ENCODE results near the gene ELF4. TPM values are rescaled to one million over a fixed set of nuclear protein-coding genes. Genes with fewer than 3 reads are reported as not detected.

ELF4 gene
- total RNA-seq, 1 experiment from 2014 or later = 3.7 TPM

GRCh38 chrX:130055103-130055502, 55.2 kb downstream of the ELF4 start:
- H3K27me3 ChIP-seq (ENCODE audit: control insufficient read depth, insufficient read depth, low read length) = peaks cover 19% of the 10 kb centered on the region
- peak; percentile 58 for DNase-seq
- H3K4me3 ChIP-seq (ENCODE audit: insufficient read depth, low read depth, low read length) = no peak overlapping the region
- H3K36me3 ChIP-seq (replicated peaks; ENCODE audit: control insufficient read depth, insufficient read depth, low read length) = no peaks in the 10 kb centered on the region

DNA sequence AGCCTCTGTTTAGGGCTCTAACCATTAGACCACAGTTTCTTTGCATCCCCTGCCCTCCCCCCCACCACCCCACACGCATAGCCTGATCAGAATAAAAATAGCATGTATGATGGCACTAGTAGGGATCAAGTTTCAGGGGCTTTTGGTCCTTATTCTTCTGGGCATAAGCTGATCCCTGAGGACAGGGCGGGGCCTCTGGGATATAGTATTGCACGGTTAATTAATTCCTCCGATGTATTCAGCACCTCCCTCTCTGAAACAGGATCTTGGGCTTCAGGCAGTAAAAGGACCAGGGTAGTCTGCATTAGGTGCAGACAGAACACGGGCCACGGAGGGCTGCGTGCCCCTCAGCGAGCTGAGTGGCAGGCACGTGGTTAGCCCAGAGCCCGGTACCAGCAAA, 57.1 kb downstream of the ELF4 start:
- Histone ChIP-seq H3K4me3 (ENCODE audit: insufficient read depth, low read depth, low read length) (no peak overlapping the region), H3K27me3 (ENCODE audit: control insufficient read depth, insufficient read depth, low read length) (peaks cover 1% of the 10 kb centered on the region), H3K36me3 (replicated peaks; ENCODE audit: control insufficient read depth, insufficient read depth, low read length) (no peaks in the 10 kb centered on the region)
- no peak for DNase-seq

- Histone ChIP-seq H3K4me3 (ENCODE audit: insufficient read depth, low read depth, low read length) (no peak overlapping the region), H3K27me3 (ENCODE audit: control insufficient read depth, insufficient read depth, low read length) (no peaks in the 10 kb centered on the region), H3K36me3 (replicated peaks; ENCODE audit: control insufficient read depth, insufficient read depth, low read length) (no peaks in the 10 kb centered on the region)
- DNase-seq = no peak
These were observed 59.0 kb downstream of the ELF4 start for GRCh38 chrX:130051176-130051845.

- no peaks in the 10 kb centered on the region for H3K36me3 ChIP-seq (replicated peaks; ENCODE audit: control insufficient read depth, insufficient read depth, low read length)
- no peaks in the 10 kb centered on the region for H3K27me3 ChIP-seq (ENCODE audit: control insufficient read depth, insufficient read depth, low read length)
- no peak overlapping the region for H3K4me3 ChIP-seq (ENCODE audit: insufficient read depth, low read depth, low read length)
- no peak for DNase-seq
These were observed 60.5 kb downstream of the ELF4 start for GRCh38 chrX:130049821-130050220.

- no peak for DNase-seq
These were observed 61.5 kb downstream of the ELF4 start for GRCh38 chrX:130048686-130049222.

GRCh38 chrX:130047416-130047815, 62.9 kb downstream of the ELF4 start:
- no peak for DNase-seq
- no peaks in the 10 kb centered on the region for H3K36me3 ChIP-seq (replicated peaks; ENCODE audit: control insufficient read depth, insufficient read depth, low read length)
- H3K4me3 ChIP-seq (ENCODE audit: insufficient read depth, low read depth, low read length) = no peak overlapping the region

More at GRCh38 chrX:130048686-130049222, 61.5 kb downstream of the ELF4 start:
- Histone ChIP-seq H3K27me3 (ENCODE audit: control insufficient read depth, insufficient read depth, low read length) (no peaks in the 10 kb centered on the region), H3K4me3 (ENCODE audit: insufficient read depth, low read depth, low read length) (no peak overlapping the region), H3K36me3 (replicated peaks; ENCODE audit: control insufficient read depth, insufficient read depth, low read length) (no peaks in the 10 kb centered on the region)

DNA sequence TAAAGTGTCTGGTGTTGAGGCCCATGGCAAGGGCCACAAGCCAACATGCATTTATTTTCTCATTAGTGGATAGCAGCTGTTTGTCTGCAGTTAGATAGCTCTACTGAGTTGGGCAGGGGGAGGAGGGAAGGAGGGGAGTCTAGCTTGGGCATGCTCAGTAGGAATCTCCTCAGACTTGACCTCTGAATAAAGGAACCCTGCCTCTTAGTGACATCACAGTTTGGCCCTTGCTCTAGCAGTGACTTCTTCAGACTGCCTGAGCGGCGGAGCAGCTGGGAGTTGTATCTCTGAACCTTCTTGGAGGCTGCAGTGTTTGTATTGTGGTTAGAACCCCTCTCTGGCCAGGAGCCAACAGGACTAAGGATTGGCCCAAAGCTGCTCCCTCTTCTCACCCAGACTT, 70.5 kb downstream of the ELF4 start:
- H3K36me3 ChIP-seq (replicated peaks; ENCODE audit: control insufficient read depth, insufficient read depth, low read length) = peaks cover 1% of the 10 kb centered on the region
- no peaks in the 10 kb centered on the region for H3K27me3 ChIP-seq (ENCODE audit: control insufficient read depth, insufficient read depth, low read length)
- no peak overlapping the region for H3K4me3 ChIP-seq (ENCODE audit: insufficient read depth, low read depth, low read length)
- DNase-seq = no peak

More at GRCh38 chrX:130047416-130047815, 62.9 kb downstream of the ELF4 start:
- no peaks in the 10 kb centered on the region for H3K27me3 ChIP-seq (ENCODE audit: control insufficient read depth, insufficient read depth, low read length)

- no peaks in the 10 kb centered on the region for H3K27me3 ChIP-seq (ENCODE audit: control insufficient read depth, insufficient read depth, low read length)
- no peak for DNase-seq
- no peak overlapping the region for H3K4me3 ChIP-seq (ENCODE audit: insufficient read depth, low read depth, low read length)
- H3K36me3 ChIP-seq (replicated peaks; ENCODE audit: control insufficient read depth, insufficient read depth, low read length) = peaks cover 1% of the 10 kb centered on the region; the same call in 1 of the 2 replicates
These were observed 76.1 kb downstream of the ELF4 start for GRCh38 chrX:130034178-130034577.

DNA sequence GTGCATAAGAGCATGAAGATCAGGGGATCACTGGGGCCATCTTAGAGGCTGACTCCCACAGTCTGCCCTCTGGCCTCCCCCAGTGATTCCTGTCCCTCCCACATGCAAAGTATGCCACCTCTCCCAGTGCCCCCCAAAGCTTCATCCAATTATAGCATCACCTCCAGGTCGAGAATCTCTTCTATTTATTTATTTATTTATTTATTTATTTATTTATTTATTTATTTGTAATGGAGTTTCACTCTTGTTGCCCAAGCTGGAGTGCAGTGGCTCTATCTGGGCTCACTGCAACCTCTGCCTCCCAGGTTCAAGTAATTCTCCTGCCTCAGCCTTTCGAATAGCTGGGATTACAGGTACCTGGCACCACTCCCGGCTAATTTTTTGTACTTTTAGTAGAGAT, 77.7 kb downstream of the ELF4 start:
- peaks cover 1% of the 10 kb centered on the region; the same call in 1 of the 2 replicates for H3K36me3 ChIP-seq (replicated peaks; ENCODE audit: control insufficient read depth, insufficient read depth, low read length)
- no peak for DNase-seq
- H3K27me3 ChIP-seq (ENCODE audit: control insufficient read depth, insufficient read depth, low read length) = no peaks in the 10 kb centered on the region
- no peak overlapping the region for H3K4me3 ChIP-seq (ENCODE audit: insufficient read depth, low read depth, low read length)

DNA sequence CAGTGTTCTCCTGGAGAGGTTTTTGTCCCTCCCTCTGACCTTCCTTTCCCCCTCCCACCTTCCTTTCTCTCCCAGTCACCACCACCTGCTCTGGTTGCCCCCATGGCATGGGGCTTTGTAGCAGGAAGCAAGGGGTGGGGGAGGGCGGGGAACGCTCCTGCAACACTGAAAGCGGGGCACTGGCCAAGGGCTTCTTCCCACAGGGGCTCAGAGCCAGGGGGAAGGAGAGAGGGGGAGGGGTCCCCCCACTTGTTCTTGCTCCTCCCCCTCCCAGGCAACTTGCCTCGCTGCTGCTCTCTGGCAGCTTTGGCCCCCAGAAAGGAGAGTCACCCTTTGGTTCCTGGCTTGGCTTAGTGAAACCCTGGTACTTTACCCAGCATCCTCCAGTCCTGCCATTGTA, 79.5 kb downstream of the ELF4 start:
- peaks cover under 1% of the 10 kb centered on the region; the same call in 1 of the 2 replicates for H3K36me3 ChIP-seq (replicated peaks; ENCODE audit: control insufficient read depth, insufficient read depth, low read length)
- H3K27me3 ChIP-seq (ENCODE audit: control insufficient read depth, insufficient read depth, low read length) = no peaks in the 10 kb centered on the region
- DNase-seq = peak; percentile 61
- H3K4me3 ChIP-seq (ENCODE audit: insufficient read depth, low read depth, low read length) = no peak overlapping the region

GRCh38 chrX:130028196-130028595, 82.1 kb downstream of the ELF4 start:
- no peaks in the 10 kb centered on the region; the same call in 1 of the 2 replicates for H3K27me3 ChIP-seq (ENCODE audit: control insufficient read depth, insufficient read depth, low read length)
- no peak overlapping the region for H3K4me3 ChIP-seq (ENCODE audit: insufficient read depth, low read depth, low read length)
- H3K36me3 ChIP-seq (replicated peaks; ENCODE audit: control insufficient read depth, insufficient read depth, low read length) = peaks cover 1% of the 10 kb centered on the region; the same call in 1 of the 2 replicates
- peak; percentile 74 for DNase-seq

- H3K4me3 ChIP-seq (ENCODE audit: insufficient read depth, low read depth, low read length) = no peak overlapping the region
- DNase-seq = no peak
- peaks cover 1% of the 10 kb centered on the region; the same call in 1 of the 2 replicates for H3K36me3 ChIP-seq (replicated peaks; ENCODE audit: control insufficient read depth, insufficient read depth, low read length)
- no peaks in the 10 kb centered on the region; the same call in 1 of the 2 replicates for H3K27me3 ChIP-seq (ENCODE audit: control insufficient read depth, insufficient read depth, low read length)
These were observed 82.7 kb downstream of the ELF4 start for GRCh38 chrX:130027569-130027968.

DNA sequence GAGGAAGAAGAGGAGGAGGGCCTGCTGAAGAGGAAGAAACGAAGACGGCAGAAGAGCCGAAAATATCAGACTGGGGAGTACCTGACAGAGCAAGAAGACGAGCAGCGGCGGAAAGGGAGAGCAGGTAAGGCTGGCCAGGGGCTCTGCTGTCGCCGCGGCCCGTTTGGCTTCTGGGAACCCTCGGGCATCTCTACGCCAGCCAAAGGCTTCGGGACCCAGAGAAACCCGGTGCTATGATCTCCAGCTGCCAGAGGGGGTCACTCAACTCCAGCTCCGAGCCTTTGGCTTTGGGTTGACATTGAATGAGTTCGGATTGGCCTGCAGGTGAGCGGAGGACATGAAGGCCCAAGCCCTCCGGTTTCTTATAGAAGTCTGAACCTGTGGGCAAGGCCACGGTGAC, 85.0 kb downstream of the ELF4 start:
- no peak overlapping the region for H3K4me3 ChIP-seq (ENCODE audit: insufficient read depth, low read depth, low read length)
- no peaks in the 10 kb centered on the region; the same call in 1 of the 2 replicates for H3K27me3 ChIP-seq (ENCODE audit: control insufficient read depth, insufficient read depth, low read length)
- peaks cover 1% of the 10 kb centered on the region; the same call in 1 of the 2 replicates for H3K36me3 ChIP-seq (replicated peaks; ENCODE audit: control insufficient read depth, insufficient read depth, low read length)
- peak; percentile 87 for DNase-seq

- Histone ChIP-seq H3K4me3 (ENCODE audit: insufficient read depth, low read depth, low read length) (no peak overlapping the region), H3K36me3 (replicated peaks; ENCODE audit: control insufficient read depth, insufficient read depth, low read length) (peaks cover 1% of the 10 kb centered on the region; the same call in 1 of the 2 replicates), H3K27me3 (ENCODE audit: control insufficient read depth, insufficient read depth, low read length) (no peaks in the 10 kb centered on the region; the same call in 1 of the 2 replicates)
- peak; percentile 98 for DNase-seq
These were observed 86.2 kb downstream of the ELF4 start for GRCh38 chrX:130024127-130024526.

GRCh38 chrX:130020661-130021324, 89.5 kb downstream of the ELF4 start:
- Histone ChIP-seq H3K27me3 (ENCODE audit: control insufficient read depth, insufficient read depth, low read length) (no peaks in the 10 kb centered on the region; the same call in 1 of the 2 replicates), H3K36me3 (replicated peaks; ENCODE audit: control insufficient read depth, insufficient read depth, low read length) (peaks cover under 1% of the 10 kb centered on the region; the same call in 1 of the 2 replicates), H3K4me3 (ENCODE audit: insufficient read depth, low read depth, low read length) (no peak overlapping the region)
- DNase-seq = peak; percentile 51

All from H7 (cell line).